Measurements from ENCODE around the gene PCDHB16. TPM values are rescaled to one million over a fixed set of nuclear protein-coding genes. Genes with fewer than 3 reads are reported as not detected.
"Not testable (repeated sequence)": the region's sequence is repeated elsewhere in the genome, so short reads cannot be mapped to it uniquely, and the experiment has no call there.

The PCDHB16 gene
- total and polyA plus RNA-seq, 5 donors: 1.3 to 2.6 (median 2.3) TPM

DNA sequence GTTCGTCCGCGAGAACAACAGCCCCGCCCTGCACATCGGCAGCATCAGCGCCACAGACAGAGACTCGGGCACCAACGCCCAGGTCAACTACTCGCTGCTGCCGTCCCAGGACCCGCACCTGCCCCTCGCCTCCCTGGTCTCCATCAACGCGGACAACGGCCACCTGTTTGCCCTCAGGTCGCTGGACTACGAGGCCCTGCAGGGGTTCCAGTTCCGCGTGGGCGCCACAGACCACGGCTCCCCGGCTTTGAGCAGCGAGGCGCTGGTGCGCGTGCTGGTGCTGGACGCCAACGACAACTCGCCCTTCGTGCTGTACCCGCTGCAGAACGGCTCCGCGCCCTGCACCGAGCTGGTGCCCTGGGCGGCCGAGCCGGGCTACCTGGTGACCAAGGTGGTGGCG lies 28.1 kb downstream of the PCDHB16 start:
- H3K9me3 ChIP-seq (ENCODE audit: control insufficient read depth, low read length); H3K4me3 ChIP-seq (ENCODE audit: low read length); H3K27me3 ChIP-seq (ENCODE audit: control insufficient read depth, insufficient read depth); ATAC-seq; DNase-seq; H3K4me1 ChIP-seq (ENCODE audit: control insufficient read depth, insufficient read depth, low read length); H3K27ac ChIP-seq (ENCODE audit: low read length): not testable (repeated sequence)
- WGBS: 31% methylated on average over 39 of the region's 39 CpGs
- intact Hi-C loops (cut with DNase I): loop anchor here in 2 of 4 donors (10.0 kb wide), 1 partner anchor 355 kb away; no protein-coding TSS in a partner anchor

DNA sequence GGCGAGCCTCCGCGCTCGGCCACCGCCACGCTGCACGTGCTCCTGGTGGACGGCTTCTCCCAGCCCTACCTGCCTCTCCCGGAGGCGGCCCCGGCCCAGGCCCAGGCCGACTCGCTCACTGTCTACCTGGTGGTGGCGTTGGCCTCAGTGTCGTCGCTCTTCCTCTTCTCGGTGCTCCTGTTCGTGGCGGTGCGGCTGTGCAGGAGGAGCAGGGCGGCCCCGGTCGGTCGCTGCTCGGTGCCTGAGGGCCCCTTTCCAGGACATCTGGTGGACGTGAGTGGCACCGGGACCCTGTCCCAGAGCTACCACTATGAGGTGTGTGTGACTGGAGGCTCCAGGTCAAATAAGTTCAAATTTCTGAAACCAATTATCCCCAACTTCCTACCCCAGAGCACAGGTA lies 28.7 kb downstream of the PCDHB16 start:
- H3K9me3 ChIP-seq (ENCODE audit: control insufficient read depth, low read length); ATAC-seq; H3K27me3 ChIP-seq (ENCODE audit: control insufficient read depth, insufficient read depth); H3K4me1 ChIP-seq (ENCODE audit: control insufficient read depth, insufficient read depth, low read length); H3K27ac ChIP-seq (ENCODE audit: low read length); H3K4me3 ChIP-seq (ENCODE audit: low read length); DNase-seq: not testable (repeated sequence)
- intact Hi-C loops (cut with DNase I): loop anchor here in 2 of 4 donors (10.0 kb wide), 1 partner anchor 354 kb away; no protein-coding TSS in a partner anchor
- WGBS: 24% methylated on average over 19 of the region's 27 CpGs

DNA sequence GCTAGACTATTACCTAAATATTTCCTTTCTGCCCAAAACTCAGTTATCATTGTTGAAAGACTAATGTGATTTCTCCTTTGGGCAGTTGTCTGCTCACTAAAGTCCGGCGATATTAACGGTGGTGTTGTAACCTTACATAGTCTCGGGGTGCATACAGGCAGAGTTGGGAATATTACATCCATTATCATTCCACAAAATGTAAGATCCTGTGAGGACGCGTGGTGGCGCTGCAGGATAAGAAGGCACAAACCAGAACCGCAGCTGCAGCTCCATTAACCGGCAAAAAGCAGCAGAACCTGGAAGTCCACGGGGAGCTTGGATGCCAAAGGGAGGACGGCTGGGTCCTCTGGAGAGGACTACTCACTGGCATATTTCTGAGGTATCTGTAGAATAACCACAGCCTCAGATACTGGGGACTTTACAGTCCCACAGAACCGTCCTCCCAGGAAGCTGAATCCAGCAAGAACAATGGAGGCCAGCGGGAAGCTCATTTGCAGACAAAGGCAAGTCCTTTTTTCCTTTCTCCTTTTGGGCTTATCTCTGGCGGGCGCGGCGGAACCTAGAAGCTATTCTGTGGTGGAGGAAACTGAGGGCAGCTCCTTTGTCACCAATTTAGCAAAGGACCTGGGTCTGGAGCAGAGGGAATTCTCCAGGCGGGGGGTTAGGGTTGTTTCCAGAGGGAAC lies 31.6 kb downstream of the PCDHB16 start, which contains the start of gene PCDHB13:
Gene PCDHB13, plus strand, starts transcription at position 264 of the 684 bp plus-strand sequence. Its CDS starts 205 bp downstream, at position 469.
- intact Hi-C loops (cut with DNase I): loop anchor here in 2 of 4 donors (10.0 kb wide), 1 partner anchor 351 kb away; no protein-coding TSS in a partner anchor
- not testable (repeated sequence) for H3K9me3 ChIP-seq (ENCODE audit: control insufficient read depth, low read length); H3K27ac ChIP-seq (ENCODE audit: low read length); H3K4me1 ChIP-seq (ENCODE audit: control insufficient read depth, insufficient read depth, low read length); H3K27me3 ChIP-seq (ENCODE audit: control insufficient read depth, insufficient read depth)
- ATAC-seq: peak; percentile 70 to 71
- DNase-seq: peak; percentile 61 to 79 (median 79)
- 5% methylated on average over 13 of the region's 18 CpGs for WGBS
- peak within 1 kb of the TSS; percentile 9 for H3K4me3 ChIP-seq (ENCODE audit: low read length)

DNA sequence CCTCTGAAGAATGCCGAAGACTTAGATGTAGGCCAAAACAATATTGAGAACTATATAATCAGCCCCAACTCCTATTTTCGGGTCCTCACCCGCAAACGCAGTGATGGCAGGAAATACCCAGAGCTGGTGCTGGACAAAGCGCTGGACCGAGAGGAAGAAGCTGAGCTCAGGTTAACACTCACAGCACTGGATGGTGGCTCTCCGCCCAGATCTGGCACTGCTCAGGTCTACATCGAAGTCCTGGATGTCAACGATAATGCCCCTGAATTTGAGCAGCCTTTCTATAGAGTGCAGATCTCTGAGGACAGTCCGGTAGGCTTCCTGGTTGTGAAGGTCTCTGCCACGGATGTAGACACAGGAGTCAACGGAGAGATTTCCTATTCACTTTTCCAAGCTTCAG lies 32.4 kb downstream of the PCDHB16 start:
- 52% methylated on average over 11 of the region's 12 CpGs for WGBS
- H3K4me3 ChIP-seq (ENCODE audit: low read length); H3K9me3 ChIP-seq (ENCODE audit: control insufficient read depth, low read length); DNase-seq; H3K27me3 ChIP-seq (ENCODE audit: control insufficient read depth, insufficient read depth); H3K27ac ChIP-seq (ENCODE audit: low read length); H3K4me1 ChIP-seq (ENCODE audit: control insufficient read depth, insufficient read depth, low read length): not testable (repeated sequence)
- intact Hi-C loops (cut with DNase I): loop anchor here in 2 of 4 donors (10.0 kb wide), 1 partner anchor 350 kb away; no protein-coding TSS in a partner anchor
- peak in 1 of 2 donors; percentile 36 for ATAC-seq

DNA sequence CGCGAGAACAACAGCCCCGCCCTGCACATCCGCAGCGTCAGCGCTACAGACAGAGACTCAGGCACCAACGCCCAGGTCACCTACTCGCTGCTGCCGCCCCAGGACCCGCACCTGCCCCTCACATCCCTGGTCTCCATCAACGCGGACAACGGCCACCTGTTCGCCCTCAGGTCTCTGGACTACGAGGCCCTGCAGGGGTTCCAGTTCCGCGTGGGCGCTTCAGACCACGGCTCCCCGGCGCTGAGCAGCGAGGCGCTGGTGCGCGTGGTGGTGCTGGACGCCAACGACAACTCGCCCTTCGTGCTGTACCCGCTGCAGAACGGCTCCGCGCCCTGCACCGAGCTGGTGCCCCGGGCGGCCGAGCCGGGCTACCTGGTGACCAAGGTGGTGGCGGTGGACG lies 33.3 kb downstream of the PCDHB16 start:
- ATAC-seq; H3K27ac ChIP-seq (ENCODE audit: low read length); H3K4me1 ChIP-seq (ENCODE audit: control insufficient read depth, insufficient read depth, low read length); H3K9me3 ChIP-seq (ENCODE audit: control insufficient read depth, low read length); DNase-seq; H3K4me3 ChIP-seq (ENCODE audit: low read length); H3K27me3 ChIP-seq (ENCODE audit: control insufficient read depth, insufficient read depth): not testable (repeated sequence)
- WGBS: 29% methylated on average over 34 of the region's 40 CpGs
- intact Hi-C loops (cut with DNase I): loop anchor here in 2 of 4 donors (10.0 kb wide), 1 partner anchor 349 kb away; no protein-coding TSS in a partner anchor

DNA sequence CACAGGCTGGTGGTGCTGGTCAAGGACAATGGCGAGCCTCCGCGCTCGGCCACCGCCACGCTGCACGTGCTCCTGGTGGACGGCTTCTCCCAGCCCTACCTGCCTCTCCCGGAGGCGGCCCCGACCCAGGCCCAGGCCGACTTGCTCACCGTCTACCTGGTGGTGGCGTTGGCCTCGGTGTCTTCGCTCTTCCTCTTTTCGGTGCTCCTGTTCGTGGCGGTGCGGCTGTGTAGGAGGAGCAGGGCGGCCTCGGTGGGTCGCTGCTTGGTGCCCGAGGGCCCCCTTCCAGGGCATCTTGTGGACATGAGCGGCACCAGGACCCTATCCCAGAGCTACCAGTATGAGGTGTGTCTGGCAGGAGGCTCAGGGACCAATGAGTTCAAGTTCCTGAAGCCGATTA lies 33.8 kb downstream of the PCDHB16 start:
- ATAC-seq; H3K4me1 ChIP-seq (ENCODE audit: control insufficient read depth, insufficient read depth, low read length); H3K27me3 ChIP-seq (ENCODE audit: control insufficient read depth, insufficient read depth); H3K27ac ChIP-seq (ENCODE audit: low read length); H3K4me3 ChIP-seq (ENCODE audit: low read length); H3K9me3 ChIP-seq (ENCODE audit: control insufficient read depth, low read length); DNase-seq: not testable (repeated sequence)
- intact Hi-C loops (cut with DNase I): loop anchor here in 2 of 4 donors (10.0 kb wide), 1 partner anchor 349 kb away; no protein-coding TSS in a partner anchor
- WGBS: 32% methylated on average over 18 of the region's 26 CpGs

DNA sequence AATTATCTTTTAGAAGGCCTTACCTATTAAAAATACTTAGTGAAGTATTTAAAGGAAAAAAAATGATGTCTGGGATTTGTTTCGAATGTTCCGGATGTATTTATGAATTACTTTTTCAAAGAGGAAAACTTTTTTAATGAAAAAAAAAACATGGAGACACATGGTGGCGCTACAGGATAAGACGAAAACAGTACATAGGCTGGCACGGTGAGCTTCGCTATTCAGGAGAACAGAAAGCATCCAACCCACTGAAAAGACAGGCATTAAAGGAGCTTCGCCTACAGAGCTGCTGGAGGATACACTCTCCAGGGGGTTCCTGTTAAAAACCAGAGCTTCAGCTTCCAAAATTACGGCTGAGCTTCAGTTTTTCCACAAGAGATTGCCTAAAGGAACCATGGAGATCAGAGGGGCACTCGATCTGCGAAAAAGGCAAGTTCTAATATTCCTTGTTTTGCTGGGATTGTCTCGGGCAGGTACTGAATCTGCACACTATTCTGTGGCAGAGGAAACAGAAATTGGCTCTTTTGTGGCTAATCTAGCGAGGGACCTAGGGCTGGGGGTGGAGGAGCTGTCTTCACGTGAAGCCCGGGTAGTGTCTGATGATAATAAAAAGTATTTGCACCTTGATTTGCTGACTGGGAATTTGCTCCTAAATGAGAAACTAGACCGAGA lies 41.1 kb downstream of the PCDHB16 start, which contains the start of gene PCDHB14:
Gene PCDHB14, plus strand, starts transcription at position 232 of the 672 bp plus-strand sequence. Its CDS starts 163 bp downstream, at position 395.
- WGBS: 22% methylated on average over 15 of the region's 15 CpGs
- H3K27me3 ChIP-seq (ENCODE audit: control insufficient read depth, insufficient read depth): no peaks in the 10 kb centered on the region
- no peak for ATAC-seq
- intact Hi-C loops (cut with DNase I): no loop called here
- peak within 1 kb of the TSS; percentile 43 for H3K4me3 ChIP-seq (ENCODE audit: low read length)
- no peak within 1 kb of the TSS for H3K27ac ChIP-seq (ENCODE audit: low read length)
- DNase-seq: no peak
- H3K4me1 ChIP-seq (ENCODE audit: control insufficient read depth, insufficient read depth, low read length): no peaks in the 10 kb centered on the region
- peaks cover 10% of the 10 kb centered on the region for H3K9me3 ChIP-seq (ENCODE audit: control insufficient read depth, low read length)

DNA sequence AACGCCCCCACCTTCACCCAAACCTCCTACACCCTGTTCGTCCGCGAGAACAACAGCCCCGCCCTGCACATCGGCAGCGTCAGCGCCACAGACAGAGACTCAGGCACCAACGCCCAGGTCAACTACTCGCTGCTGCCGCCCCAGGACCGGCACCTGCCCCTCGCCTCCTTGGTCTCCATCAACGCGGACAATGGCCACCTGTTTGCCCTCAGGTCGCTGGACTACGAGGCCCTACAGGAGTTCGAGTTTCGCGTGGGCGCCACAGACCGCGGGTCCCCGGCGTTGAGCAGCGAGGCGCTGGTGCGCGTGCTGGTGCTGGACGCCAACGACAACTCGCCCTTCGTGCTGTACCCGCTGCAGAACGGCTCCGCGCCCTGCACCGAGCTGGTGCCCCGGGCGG lies 42.7 kb downstream of the PCDHB16 start:
- H3K4me1 ChIP-seq (ENCODE audit: control insufficient read depth, insufficient read depth, low read length); H3K9me3 ChIP-seq (ENCODE audit: control insufficient read depth, low read length); DNase-seq; H3K27ac ChIP-seq (ENCODE audit: low read length); H3K27me3 ChIP-seq (ENCODE audit: control insufficient read depth, insufficient read depth); H3K4me3 ChIP-seq (ENCODE audit: low read length); intact Hi-C loops (cut with DNase I); ATAC-seq: not testable (repeated sequence)
- 18% methylated on average over 34 of the region's 40 CpGs for WGBS

DNA sequence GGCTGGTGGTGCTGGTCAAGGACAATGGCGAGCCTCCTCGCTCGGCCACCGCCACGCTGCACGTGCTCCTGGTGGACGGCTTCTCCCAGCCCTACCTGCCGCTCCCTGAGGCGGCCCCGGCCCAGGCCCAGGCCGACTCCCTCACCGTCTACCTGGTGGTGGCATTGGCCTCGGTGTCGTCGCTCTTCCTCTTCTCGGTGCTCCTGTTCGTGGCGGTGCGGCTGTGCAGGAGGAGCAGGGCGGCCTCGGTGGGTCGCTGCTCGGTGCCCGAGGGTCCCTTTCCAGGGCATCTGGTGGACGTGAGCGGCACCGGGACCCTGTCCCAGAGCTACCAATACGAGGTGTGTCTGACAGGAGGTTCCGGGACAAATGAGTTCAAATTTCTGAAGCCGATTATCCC lies 43.2 kb downstream of the PCDHB16 start:
- ATAC-seq; H3K27me3 ChIP-seq (ENCODE audit: control insufficient read depth, insufficient read depth); intact Hi-C loops (cut with DNase I); H3K4me1 ChIP-seq (ENCODE audit: control insufficient read depth, insufficient read depth, low read length); DNase-seq; H3K4me3 ChIP-seq (ENCODE audit: low read length); H3K27ac ChIP-seq (ENCODE audit: low read length); H3K9me3 ChIP-seq (ENCODE audit: control insufficient read depth, low read length): not testable (repeated sequence)
- WGBS: 22% methylated on average over 30 of the region's 30 CpGs

DNA sequence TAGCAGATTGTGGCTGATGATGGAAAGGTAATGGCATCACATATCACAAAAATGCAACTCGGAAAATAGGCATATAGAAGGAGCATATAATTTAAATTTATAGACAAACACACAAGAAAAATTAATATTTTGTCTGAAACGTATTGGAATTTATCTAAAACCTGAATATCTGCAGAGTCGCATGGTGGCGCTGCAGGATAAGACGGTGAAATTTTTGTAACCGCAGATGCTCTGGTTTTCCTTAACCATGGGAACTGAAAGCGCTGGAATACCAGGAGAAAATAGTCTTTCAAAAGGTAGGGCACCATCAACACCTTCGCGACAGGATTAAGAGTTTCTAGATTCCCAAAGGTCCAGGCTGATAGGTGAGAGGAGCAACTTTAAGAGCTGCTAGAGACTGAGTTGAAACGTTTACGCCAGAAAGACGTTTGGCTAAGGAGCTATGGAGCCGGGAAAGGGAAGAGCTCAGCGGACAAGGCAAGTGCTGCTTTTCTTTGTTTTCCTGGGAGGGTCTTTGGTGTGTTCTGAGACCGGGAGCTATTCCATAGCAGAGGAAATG lies 52.0 kb downstream of the PCDHB16 start:
- DNase-seq: no peak
- ATAC-seq: no peak
- intact Hi-C loops (cut with DNase I): loop anchor here in 1 of 4 donors (10.0 kb wide), 1 partner anchor 171 kb away; the partner anchor contains the start of genes PCDHGA9 and PCDHGB6
- WGBS: 6% methylated on average over 15 of the region's 15 CpGs
- peak overlapping the region; percentile 30 for H3K4me3 ChIP-seq (ENCODE audit: low read length)
- H3K4me1 ChIP-seq (ENCODE audit: control insufficient read depth, insufficient read depth, low read length): no peaks in the 10 kb centered on the region
- H3K27me3 ChIP-seq (ENCODE audit: control insufficient read depth, insufficient read depth): no peaks in the 10 kb centered on the region
- no peak overlapping the region for H3K27ac ChIP-seq (ENCODE audit: low read length)
- peaks cover 6% of the 10 kb centered on the region for H3K9me3 ChIP-seq (ENCODE audit: control insufficient read depth, low read length)
